ENCODE results near the gene FTSJ1. TPM values are rescaled to one million over a fixed set of nuclear protein-coding genes. Genes with fewer than 3 reads are reported as not detected.

FTSJ1 gene
- total and polyA plus RNA-seq, 7 experiments from 2014 or later: 48.6 to 74.0 (median 59.5) TPM

DNA sequence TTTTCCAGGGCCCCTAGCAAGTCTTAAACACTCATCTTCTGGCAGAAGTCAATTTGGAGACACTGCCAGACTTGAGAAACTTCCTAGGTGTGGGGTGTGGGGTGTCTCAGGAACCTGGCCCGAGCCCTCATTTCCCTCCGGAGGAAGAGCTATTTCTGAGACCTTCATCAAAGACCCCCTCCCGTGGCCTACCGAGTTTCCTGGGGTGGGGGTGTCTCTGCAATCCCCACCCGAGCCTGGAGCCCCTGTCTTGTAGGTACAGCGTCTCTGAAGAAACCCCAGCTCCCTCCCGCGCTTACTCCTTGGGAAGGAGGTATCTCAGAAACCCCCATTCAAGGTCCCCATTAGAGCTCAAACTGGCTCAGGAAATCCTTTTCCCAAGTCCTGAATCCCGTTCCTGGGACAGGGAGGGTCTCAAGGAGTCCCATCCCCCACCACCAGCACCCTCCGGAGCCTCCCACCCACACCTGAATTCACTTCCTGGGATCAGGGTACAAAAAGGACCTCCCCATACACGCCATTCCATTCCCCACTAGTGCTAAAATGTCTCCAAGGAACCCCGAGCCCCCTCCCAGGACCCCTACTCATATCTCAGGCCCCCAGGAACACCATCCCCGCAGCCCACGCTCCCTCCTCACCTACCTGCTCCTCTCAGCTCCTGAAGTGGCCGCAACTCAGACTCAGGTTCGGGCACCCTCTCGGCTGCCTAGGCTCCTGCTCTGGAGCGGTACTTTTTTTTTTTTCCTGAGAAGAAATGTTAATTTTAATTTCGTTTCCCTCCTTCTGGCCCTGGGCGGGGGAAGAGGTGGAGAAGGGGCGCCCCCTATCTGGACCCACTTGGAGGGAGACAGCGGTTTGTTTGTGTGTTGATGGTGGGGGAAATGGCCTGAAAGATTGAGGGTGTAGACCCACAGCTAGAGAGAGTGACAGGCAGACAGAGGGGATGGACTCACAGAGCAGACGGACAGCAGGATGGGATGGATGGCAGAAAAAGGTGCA lies 7.0 kb upstream of the FTSJ1 start:
- Histone ChIP-seq H3K36me3 (ENCODE audit: control insufficient read depth in 2 of 3, insufficient read depth in 3 of 3, low read length in 3 of 3) (no peaks in the 10 kb centered on the region), H3K27ac (ENCODE audit: low read depth, low read length) (peak overlapping the region; percentile 73), H3K4me1 (ENCODE audit: control insufficient read depth in 2 of 2, insufficient read depth in 2 of 2, low read length in 2 of 2) (peaks cover 0 to 5% of the 10 kb centered on the region in 2 donors), H3K27me3 (ENCODE audit: control insufficient read depth in 2 of 2, insufficient read depth in 2 of 2, low read length in 2 of 2) (no peaks in the 10 kb centered on the region), H3K9me3 (ENCODE audit: control insufficient read depth in 2 of 3, low read length in 3 of 3) (no peaks in the 10 kb centered on the region), H3K4me3 (ENCODE audit: low read length) (peak overlapping the region; percentile 64)
- H3K4me3 Mint-ChIP-seq: peak overlapping the region; percentile 89 to 97 (median 92)
- H3K27ac Mint-ChIP-seq: peak overlapping the region; percentile 73 to 96 (median 82)
- H3K4me1 Mint-ChIP-seq: peaks cover 12 to 39% (median 23%) of the 10 kb centered on the region in 7 donors
- DNase-seq (peak in 7 of 9 donors; percentile 16 to 38 (median 24)), ATAC-seq (peak; percentile 64)
- CTCF ChIA-PET: interaction anchor here (0.7 kb wide), 3 partner anchors 25 to 343 kb away, joined by 3 to 4 read pairs (median 4); partner anchors contain the start of gene TBC1D25
- intact Hi-C loops (cut with micrococcal nuclease): loop anchor here in 1 of 2 donors (1.0 to 5.0 kb wide), 2 partner anchors 38 to 386 kb away; partner anchors contain the start of gene PORCN
- H3K36me3 Mint-ChIP-seq: peaks cover 0 to 25% (median 6%) of the 10 kb centered on the region in 5 donors
- no peaks in the 10 kb centered on the region for H3K9me3 Mint-ChIP-seq
- H3K27me3 Mint-ChIP-seq: no peaks in the 10 kb centered on the region
- POLR2A ChIA-PET: interaction anchor here (0.6 to 2.1 kb wide), 4 partner anchors 14 to 106 kb away, joined by 3 to 7 read pairs (median 3); partner anchors contain the start of gene RBM3

DNA sequence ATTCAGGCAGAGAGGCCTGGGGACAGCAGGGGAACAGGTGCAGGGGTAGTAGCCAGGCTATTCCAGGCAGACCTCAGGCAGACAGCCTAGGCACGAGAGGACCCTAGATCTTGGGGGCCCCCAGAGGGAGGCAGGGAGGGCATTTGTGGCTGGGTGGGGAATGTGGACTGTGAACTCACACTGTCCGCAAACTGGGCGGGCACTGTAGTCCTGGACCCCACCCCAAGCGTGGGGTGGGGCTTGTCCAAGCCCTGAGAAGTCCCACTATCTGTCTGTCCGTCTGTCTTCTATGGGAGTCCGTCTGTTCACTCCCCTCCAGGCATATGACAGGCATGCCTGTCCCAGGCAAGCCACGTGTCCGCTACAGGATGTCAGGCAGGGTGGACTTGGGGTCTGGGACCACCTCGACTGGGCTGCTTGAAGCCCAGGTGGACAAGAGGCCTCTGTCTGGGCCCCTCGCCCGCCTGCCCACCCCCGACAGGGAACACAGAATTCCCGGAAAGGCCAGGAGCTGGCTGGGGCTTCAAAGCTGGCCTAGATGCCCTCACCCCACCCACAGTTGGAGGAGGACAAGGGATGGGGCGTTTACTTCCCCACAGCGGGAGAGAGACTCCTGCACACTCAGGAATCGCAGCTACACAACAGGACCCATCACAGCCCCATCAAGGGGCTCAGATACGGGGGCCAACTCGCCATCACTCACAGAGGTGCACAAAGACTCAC lies 5.7 kb upstream of the FTSJ1 start, which contains the start of gene SLC38A5:
Gene SLC38A5 (minus strand): TSS at position 151 of the 723 bp plus-strand sequence. CDS start 2,336 bp downstream, outside the sequence.
- Histone ChIP-seq H3K27ac (ENCODE audit: low read depth, low read length) (peak within 1 kb of the TSS; percentile 73), H3K27me3 (ENCODE audit: control insufficient read depth in 2 of 2, insufficient read depth in 2 of 2, low read length in 2 of 2) (no peaks in the 10 kb centered on the region), H3K4me1 (ENCODE audit: control insufficient read depth in 2 of 2, insufficient read depth in 2 of 2, low read length in 2 of 2) (peaks cover 0 to 5% of the 10 kb centered on the region in 2 donors), H3K9me3 (ENCODE audit: control insufficient read depth in 2 of 3, low read length in 3 of 3) (no peaks in the 10 kb centered on the region), H3K36me3 (ENCODE audit: control insufficient read depth in 2 of 3, insufficient read depth in 3 of 3, low read length in 3 of 3) (no peaks in the 10 kb centered on the region), H3K4me3 (ENCODE audit: low read length) (peak within 1 kb of the TSS; percentile 64)
- peak within 1 kb of the TSS; percentile 73 to 96 (median 82) for H3K27ac Mint-ChIP-seq
- CTCF ChIA-PET: no interaction called here
- peak within 1 kb of the TSS; percentile 89 to 97 (median 92) for H3K4me3 Mint-ChIP-seq
- no peaks in the 10 kb centered on the region for H3K9me3 Mint-ChIP-seq
- intact Hi-C loops (cut with micrococcal nuclease): loop anchor here (10.0 kb wide), 3 partner anchors 215 to 1635 kb away; partner anchors contain the start of genes RP2 (in 1 of the 2), SUV39H1 (in 1 of the 2) and WAS (in 1 of the 2)
- POLR2A ChIA-PET: interaction anchor here (1.0 kb wide), 1 partner anchor 38 kb away, joined by 3 read pairs; no protein-coding TSS in a partner anchor
- no peaks in the 10 kb centered on the region for H3K27me3 Mint-ChIP-seq
- H3K4me1 Mint-ChIP-seq: peaks cover 11 to 38% (median 21%) of the 10 kb centered on the region in 7 donors
- H3K36me3 Mint-ChIP-seq: peaks cover 0 to 18% (median 3%) of the 10 kb centered on the region in 5 donors
- no peak for ATAC-seq
- DNase-seq: no peak

GRCh38 chrX:48470833-48471118 lies 5.2 kb upstream of the FTSJ1 start:
- Histone ChIP-seq H3K9me3 (ENCODE audit: control insufficient read depth in 2 of 3, low read length in 3 of 3) (no peaks in the 10 kb centered on the region), H3K4me1 (ENCODE audit: control insufficient read depth in 2 of 2, insufficient read depth in 2 of 2, low read length in 2 of 2) (peaks cover 0 to 5% of the 10 kb centered on the region in 2 donors), H3K4me3 (ENCODE audit: low read length) (no peak overlapping the region), H3K36me3 (ENCODE audit: control insufficient read depth in 2 of 3, insufficient read depth in 3 of 3, low read length in 3 of 3) (no peaks in the 10 kb centered on the region), H3K27me3 (ENCODE audit: control insufficient read depth in 2 of 2, insufficient read depth in 2 of 2, low read length in 2 of 2) (no peaks in the 10 kb centered on the region), H3K27ac (ENCODE audit: low read depth, low read length) (no peak overlapping the region)
- no peaks in the 10 kb centered on the region for H3K9me3 Mint-ChIP-seq
- intact Hi-C loops (cut with micrococcal nuclease): loop anchor here (10.0 kb wide), 3 partner anchors 214 to 1636 kb away; partner anchors contain the start of genes RP2 (in 1 of the 2), SUV39H1 (in 1 of the 2) and WAS (in 1 of the 2)
- POLR2A ChIA-PET: no interaction called here
- H3K4me1 Mint-ChIP-seq: peaks cover 12 to 36% (median 20%) of the 10 kb centered on the region in 7 donors
- DNase-seq (no peak), ATAC-seq (no peak)
- no peaks in the 10 kb centered on the region for H3K27me3 Mint-ChIP-seq
- peaks cover 0 to 13% (median 0%) of the 10 kb centered on the region in 5 donors for H3K36me3 Mint-ChIP-seq
- H3K4me3 Mint-ChIP-seq: no peak overlapping the region
- CTCF ChIA-PET: no interaction called here
- H3K27ac Mint-ChIP-seq: no peak overlapping the region

DNA sequence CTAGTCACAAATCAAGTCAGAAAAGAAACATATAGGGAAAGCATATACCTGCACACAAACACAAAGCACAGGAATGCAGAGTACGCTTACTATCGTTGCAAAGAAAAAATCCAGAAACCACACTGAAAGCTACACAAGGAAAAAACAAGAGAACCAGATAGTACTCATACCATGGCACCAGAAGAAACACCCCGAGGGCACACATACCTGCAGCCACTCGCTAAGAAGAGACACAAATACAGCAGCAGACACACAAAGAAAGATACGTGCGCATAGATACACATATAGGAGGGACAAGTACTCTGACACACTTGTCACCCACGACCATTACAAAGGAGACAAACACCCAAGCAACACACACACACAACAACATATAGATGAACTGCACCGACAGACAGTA lies 4.5 kb upstream of the FTSJ1 start:
- POLR2A ChIA-PET: interaction anchor here (0.9 kb wide), 1 partner anchor 38 kb away, joined by 3 read pairs; no protein-coding TSS in a partner anchor
- no peaks in the 10 kb centered on the region for H3K9me3 Mint-ChIP-seq
- ATAC-seq (no peak), DNase-seq (no peak)
- CTCF ChIA-PET: no interaction called here
- no peaks in the 10 kb centered on the region for H3K27me3 ChIP-seq (ENCODE audit: control insufficient read depth in 2 of 2, insufficient read depth in 2 of 2, low read length in 2 of 2)
- H3K27me3 Mint-ChIP-seq: no peaks in the 10 kb centered on the region
- no peak overlapping the region for H3K4me3 ChIP-seq (ENCODE audit: low read length)
- H3K9me3 ChIP-seq (ENCODE audit: control insufficient read depth in 2 of 3, low read length in 3 of 3): no peaks in the 10 kb centered on the region
- peak overlapping the region in 2 of 9 donors; percentile 54 to 56 for H3K27ac Mint-ChIP-seq
- peaks cover 12 to 35% (median 21%) of the 10 kb centered on the region in 7 donors for H3K4me1 Mint-ChIP-seq
- H3K36me3 Mint-ChIP-seq: peaks cover 0 to 11% (median 0%) of the 10 kb centered on the region in 5 donors
- H3K4me1 ChIP-seq (ENCODE audit: control insufficient read depth in 2 of 2, insufficient read depth in 2 of 2, low read length in 2 of 2): peaks cover 0 to 5% of the 10 kb centered on the region in 2 donors
- H3K36me3 ChIP-seq (ENCODE audit: control insufficient read depth in 2 of 3, insufficient read depth in 3 of 3, low read length in 3 of 3): no peaks in the 10 kb centered on the region
- H3K27ac ChIP-seq (ENCODE audit: low read depth, low read length): no peak overlapping the region
- H3K4me3 Mint-ChIP-seq: peak overlapping the region in 2 of 10 donors; percentile 4 to 25
- intact Hi-C loops (cut with micrococcal nuclease): loop anchor here (10.0 kb wide), 3 partner anchors 213 to 1637 kb away; partner anchors contain the start of genes RP2 (in 1 of the 2), SUV39H1 (in 1 of the 2) and WAS (in 1 of the 2)

- H3K4me1 ChIP-seq (ENCODE audit: control insufficient read depth in 2 of 2, insufficient read depth in 2 of 2, low read length in 2 of 2): peaks cover 4 to 11% of the 10 kb centered on the region in 2 donors
- H3K9me3 Mint-ChIP-seq: no peaks in the 10 kb centered on the region
- peaks cover 16 to 37% (median 26%) of the 10 kb centered on the region in 7 donors for H3K4me1 Mint-ChIP-seq
- DNase-seq (no peak), ATAC-seq (no peak)
- POLR2A ChIA-PET: no interaction called here
- H3K4me3 Mint-ChIP-seq: no peak overlapping the region
- intact Hi-C loops (cut with micrococcal nuclease): loop anchor here (10.0 kb wide), 3 partner anchors 213 to 1637 kb away; partner anchors contain the start of genes RP2 (in 1 of the 2), SUV39H1 (in 1 of the 2) and WAS (in 1 of the 2)
- no peaks in the 10 kb centered on the region for H3K27me3 ChIP-seq (ENCODE audit: control insufficient read depth in 2 of 2, insufficient read depth in 2 of 2, low read length in 2 of 2)
- H3K9me3 ChIP-seq (ENCODE audit: control insufficient read depth in 2 of 3, low read length in 3 of 3): no peaks in the 10 kb centered on the region
- H3K4me3 ChIP-seq (ENCODE audit: low read length): no peak overlapping the region
- H3K36me3 Mint-ChIP-seq: peaks cover 0 to 10% (median 0%) of the 10 kb centered on the region in 5 donors
- H3K27ac Mint-ChIP-seq: peak overlapping the region in 1 of 9 donors; percentile 34
- no peaks in the 10 kb centered on the region for H3K27me3 Mint-ChIP-seq
- H3K27ac ChIP-seq (ENCODE audit: low read depth, low read length): no peak overlapping the region
- no peaks in the 10 kb centered on the region for H3K36me3 ChIP-seq (ENCODE audit: control insufficient read depth in 2 of 3, insufficient read depth in 3 of 3, low read length in 3 of 3)
- CTCF ChIA-PET: no interaction called here
Observed at GRCh38 chrX:48472225-48472624, 3.8 kb upstream of the FTSJ1 start.

All from naive thymus-derived CD4-positive, alpha-beta T cell (primary cell).